Measurements from ENCODE around the gene IMP4. TPM values are rescaled to one million over a fixed set of nuclear protein-coding genes. Genes with fewer than 3 reads are reported as not detected.

Gene IMP4
- polyA plus RNA-seq, 4 donors: 52.7 to 77.7 (median 62.2) TPM

DNA sequence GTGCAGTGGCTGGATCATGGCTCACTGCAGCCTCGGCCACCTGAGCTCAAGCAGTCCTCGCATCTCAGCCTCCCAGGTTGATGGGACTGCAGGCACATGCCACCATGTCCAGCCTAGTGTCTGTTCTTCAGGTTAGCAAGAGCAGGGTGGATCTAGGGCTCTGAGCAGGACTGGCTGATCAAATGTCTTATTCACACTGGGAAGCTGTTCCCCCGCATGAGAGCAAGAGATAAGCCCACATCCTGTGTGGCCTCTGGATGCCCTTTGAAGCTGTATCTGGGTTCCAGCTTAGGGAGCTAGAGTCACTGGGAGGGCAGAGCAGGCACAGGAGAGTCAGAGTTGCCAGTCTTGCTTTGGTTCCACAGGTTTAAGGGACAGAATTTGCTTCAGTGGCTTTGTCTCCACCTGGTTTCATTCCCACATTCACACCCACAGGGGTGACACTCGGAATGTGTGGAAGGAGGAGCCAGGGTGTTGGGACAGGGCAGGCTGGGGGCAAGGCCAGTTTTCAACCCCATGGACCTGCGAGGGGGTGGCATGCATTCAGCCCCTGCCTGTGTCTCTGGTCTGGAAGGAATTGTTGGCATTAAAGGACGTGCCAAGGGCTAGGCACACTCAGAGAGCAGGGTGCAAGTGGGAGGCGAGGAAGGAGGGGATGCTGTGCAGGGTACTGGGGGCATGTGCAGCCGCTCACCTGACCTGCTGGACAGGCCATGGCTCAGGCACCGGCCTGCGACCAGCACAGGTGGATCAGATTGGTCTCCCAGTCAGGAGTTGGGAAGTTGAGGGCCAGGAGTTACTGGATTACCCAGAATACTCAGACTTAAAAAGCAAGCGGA, 37.6 kb downstream of the IMP4 start:
- H3K4me1 ChIP-seq (ENCODE audit: control insufficient read depth in 3 of 3, insufficient read depth in 2 of 3, low read depth in 1 of 3, low read length in 2 of 3): no peaks in the 10 kb centered on the region
- no peak for FAIRE-seq

DNA sequence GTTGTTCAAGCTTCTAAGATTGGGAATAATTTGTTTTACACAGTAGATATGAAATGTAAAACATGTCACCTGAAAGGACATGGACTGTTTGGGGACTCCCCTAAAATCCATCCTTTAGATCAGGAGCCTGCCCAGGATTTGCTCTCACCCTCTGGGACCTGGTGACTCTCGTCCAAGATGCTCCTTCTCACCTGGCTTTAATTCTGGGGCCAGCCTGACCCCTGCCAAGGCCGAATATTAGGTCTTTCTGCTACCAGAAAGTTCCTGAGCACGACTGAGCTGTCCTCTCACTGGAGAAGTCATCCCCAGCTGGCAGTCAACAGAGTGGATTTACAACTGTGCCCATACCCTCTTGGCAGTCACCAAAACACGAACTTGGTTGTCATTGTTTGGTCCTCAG, 38.4 kb downstream of the IMP4 start:
- Histone ChIP-seq H3K4me3 (ENCODE audit: low read depth in 1 of 3, low read length in 3 of 3) (no peak overlapping the region), H3K36me3 (ENCODE audit: control insufficient read depth in 3 of 3, insufficient read depth in 2 of 3, low read depth in 1 of 3, low read length in 3 of 3) (peaks cover 0 to 6% (median 0%) of the 10 kb centered on the region in 3 donors), H3K27ac (ENCODE audit: low read depth in 1 of 3, low read length in 2 of 3) (no peak overlapping the region), H3K4me1 (ENCODE audit: control insufficient read depth in 3 of 3, insufficient read depth in 2 of 3, low read depth in 1 of 3, low read length in 2 of 3) (no peaks in the 10 kb centered on the region), H3K27me3 (ENCODE audit: control insufficient read depth in 3 of 3, insufficient read depth in 3 of 3, low read length in 3 of 3) (no peaks in the 10 kb centered on the region), H3K9me3 (ENCODE audit: control insufficient read depth in 2 of 2, insufficient read depth in 1 of 2, low read depth in 1 of 2, low read length in 1 of 2) (no peaks in the 10 kb centered on the region)
- FAIRE-seq (no peak), DNase-seq (no peak)
- WGBS, 3 donors: 83 to 92% (median 86%) methylated on average over 4 of the region's 4 CpGs

More for the DNA sequence above, 37.6 kb downstream of the IMP4 start:
- H3K27me3 ChIP-seq (ENCODE audit: control insufficient read depth in 3 of 3, insufficient read depth in 3 of 3, low read length in 3 of 3): no peaks in the 10 kb centered on the region
- H3K36me3 ChIP-seq (ENCODE audit: control insufficient read depth in 3 of 3, insufficient read depth in 2 of 3, low read depth in 1 of 3, low read length in 3 of 3): peaks cover 0 to 11% (median 0%) of the 10 kb centered on the region in 3 donors
- WGBS, 3 donors: 90 to 94% (median 92%) methylated on average over 11 of the region's 11 CpGs
- no peaks in the 10 kb centered on the region for H3K9me3 ChIP-seq (ENCODE audit: control insufficient read depth in 2 of 2, insufficient read depth in 1 of 2, low read depth in 1 of 2, low read length in 1 of 2)
- H3K4me3 ChIP-seq (ENCODE audit: low read depth in 1 of 3, low read length in 3 of 3): no peak overlapping the region
- DNase-seq: no peak
- no peak overlapping the region for H3K27ac ChIP-seq (ENCODE audit: low read depth in 1 of 3, low read length in 2 of 3)

DNA sequence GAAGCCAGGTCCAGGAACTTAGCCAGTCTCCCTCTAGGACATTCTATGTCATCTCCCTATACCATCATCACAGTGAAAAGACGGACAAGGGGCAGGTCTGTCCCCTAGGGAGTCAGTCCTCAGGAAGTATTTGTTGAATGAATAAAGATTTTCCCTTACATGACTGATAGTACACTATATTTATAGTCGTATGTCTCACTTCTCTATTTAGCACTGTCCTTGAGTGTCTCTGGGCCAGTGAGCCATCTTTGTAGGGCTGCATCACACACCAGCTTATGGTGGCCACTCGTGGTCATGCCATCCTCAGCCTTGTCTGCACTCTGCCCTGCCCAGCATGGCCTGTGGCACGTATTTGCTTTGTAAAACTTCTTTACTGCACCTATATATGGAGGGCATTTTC, 38.9 kb downstream of the IMP4 start:
- WGBS, 3 donors: 86 to 89% (median 86%) methylated on average over 4 of the region's 4 CpGs
- Histone ChIP-seq H3K27ac (ENCODE audit: low read depth in 1 of 3, low read length in 2 of 3) (no peak overlapping the region), H3K4me3 (ENCODE audit: low read depth in 1 of 3, low read length in 3 of 3) (no peak overlapping the region), H3K36me3 (ENCODE audit: control insufficient read depth in 3 of 3, insufficient read depth in 2 of 3, low read depth in 1 of 3, low read length in 3 of 3) (peaks cover 0 to 5% (median 0%) of the 10 kb centered on the region in 3 donors), H3K4me1 (ENCODE audit: control insufficient read depth in 3 of 3, insufficient read depth in 2 of 3, low read depth in 1 of 3, low read length in 2 of 3) (no peaks in the 10 kb centered on the region), H3K27me3 (ENCODE audit: control insufficient read depth in 3 of 3, insufficient read depth in 3 of 3, low read length in 3 of 3) (no peaks in the 10 kb centered on the region), H3K9me3 (ENCODE audit: control insufficient read depth in 2 of 2, insufficient read depth in 1 of 2, low read depth in 1 of 2, low read length in 1 of 2) (no peaks in the 10 kb centered on the region)
- no peak for FAIRE-seq
- DNase-seq: no peak

DNA sequence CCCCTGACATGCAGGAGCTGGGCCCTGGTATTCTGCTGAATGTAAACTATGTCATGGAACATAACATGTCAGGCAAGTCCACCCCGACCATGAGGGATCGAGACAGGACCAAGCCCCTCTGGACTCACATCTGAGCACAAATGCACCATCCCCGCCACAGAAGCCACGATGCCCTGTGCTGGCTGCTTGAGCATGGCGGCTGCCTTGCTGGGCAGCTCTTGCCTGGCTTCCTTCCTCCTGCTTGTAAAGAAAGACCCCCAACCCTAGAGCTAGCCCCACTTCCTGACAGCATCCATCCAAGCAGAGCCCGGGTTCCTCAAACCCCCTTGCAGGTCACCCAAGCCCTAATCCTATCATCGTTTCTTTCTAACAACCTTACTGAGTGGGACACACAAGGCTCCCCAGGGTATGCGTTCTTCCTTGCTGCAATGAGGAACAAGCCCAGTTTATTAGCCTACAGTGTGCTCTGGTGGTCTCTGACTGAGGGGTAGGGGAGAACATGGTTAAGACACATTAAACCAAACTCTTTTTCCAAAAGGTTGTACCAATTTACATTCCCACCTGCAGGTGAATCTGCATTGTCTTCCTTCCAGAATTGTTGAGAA, 39.7 kb downstream of the IMP4 start:
- FAIRE-seq: no peak
- 94% methylated on average over 8 of the region's 8 CpGs for WGBS, 3 donors
- H3K36me3 ChIP-seq (ENCODE audit: control insufficient read depth in 3 of 3, insufficient read depth in 2 of 3, low read depth in 1 of 3, low read length in 3 of 3): peaks cover 0 to 3% (median 0%) of the 10 kb centered on the region in 3 donors

DNA sequence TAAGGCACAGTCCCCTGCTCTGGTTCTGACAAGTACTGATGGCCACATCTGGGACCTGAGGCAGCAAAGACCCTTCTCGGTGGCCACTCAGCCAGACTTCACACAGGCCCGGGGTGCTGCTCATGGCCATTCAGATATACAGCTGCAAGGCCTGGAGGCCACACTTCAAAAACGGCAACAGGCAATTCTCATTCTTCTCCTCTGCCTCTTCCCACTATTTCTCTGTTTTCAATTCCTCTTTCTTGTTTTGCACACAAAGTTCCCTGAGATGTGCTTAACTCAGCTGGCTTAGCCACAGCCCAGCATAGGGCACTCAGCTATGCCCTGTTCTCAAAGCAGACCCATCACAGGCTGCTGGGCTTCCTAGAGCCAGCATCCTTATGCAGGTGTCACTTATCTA, 43.0 kb downstream of the IMP4 start:
- no peak overlapping the region for H3K27ac ChIP-seq (ENCODE audit: low read depth in 1 of 3, low read length in 2 of 3)

More for the DNA sequence above, 39.7 kb downstream of the IMP4 start:
- Histone ChIP-seq H3K4me1 (ENCODE audit: control insufficient read depth in 3 of 3, insufficient read depth in 2 of 3, low read depth in 1 of 3, low read length in 2 of 3) (no peaks in the 10 kb centered on the region), H3K27me3 (ENCODE audit: control insufficient read depth in 3 of 3, insufficient read depth in 3 of 3, low read length in 3 of 3) (no peaks in the 10 kb centered on the region), H3K4me3 (ENCODE audit: low read depth in 1 of 3, low read length in 3 of 3) (no peak overlapping the region), H3K27ac (ENCODE audit: low read depth in 1 of 3, low read length in 2 of 3) (no peak overlapping the region), H3K9me3 (ENCODE audit: control insufficient read depth in 2 of 2, insufficient read depth in 1 of 2, low read depth in 1 of 2, low read length in 1 of 2) (no peaks in the 10 kb centered on the region)
- DNase-seq: no peak

DNA sequence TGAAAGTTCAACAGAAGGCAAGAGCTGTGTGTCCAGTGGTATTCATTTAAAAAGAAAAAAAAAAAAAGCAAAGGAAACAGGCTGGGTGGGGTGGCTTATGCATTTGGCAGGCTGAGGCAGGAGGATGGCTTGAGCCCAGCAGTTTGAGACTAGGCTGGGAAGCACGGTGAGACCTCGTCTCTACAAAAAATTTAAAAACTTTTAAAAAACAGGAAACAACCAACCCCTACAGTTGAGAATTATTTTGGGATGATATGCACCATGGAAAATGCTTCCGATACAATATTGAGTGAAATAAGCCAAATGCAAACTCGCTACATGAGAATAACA, 44.3 kb downstream of the IMP4 start:
- Histone ChIP-seq H3K4me3 (ENCODE audit: low read depth in 1 of 3, low read length in 3 of 3) (no peak overlapping the region), H3K27me3 (ENCODE audit: control insufficient read depth in 3 of 3, insufficient read depth in 3 of 3, low read length in 3 of 3) (no peaks in the 10 kb centered on the region), H3K9me3 (ENCODE audit: control insufficient read depth in 2 of 2, insufficient read depth in 1 of 2, low read depth in 1 of 2, low read length in 1 of 2) (no peaks in the 10 kb centered on the region), H3K27ac (ENCODE audit: low read depth in 1 of 3, low read length in 2 of 3) (no peak overlapping the region), H3K36me3 (ENCODE audit: control insufficient read depth in 3 of 3, insufficient read depth in 2 of 3, low read depth in 1 of 3, low read length in 3 of 3) (no peaks in the 10 kb centered on the region), H3K4me1 (ENCODE audit: control insufficient read depth in 3 of 3, insufficient read depth in 2 of 3, low read depth in 1 of 3, low read length in 2 of 3) (peaks cover 0 to 9% (median 1%) of the 10 kb centered on the region in 3 donors)
- DNase-seq: no peak
- no peak for FAIRE-seq
- 59 to 71% (median 69%) methylated on average over 4 of the region's 4 CpGs for WGBS, 3 donors

More for the DNA sequence above, 43.0 kb downstream of the IMP4 start:
- DNase-seq (no peak), FAIRE-seq (no peak)
- H3K27me3 ChIP-seq (ENCODE audit: control insufficient read depth in 3 of 3, insufficient read depth in 3 of 3, low read length in 3 of 3): no peaks in the 10 kb centered on the region
- H3K9me3 ChIP-seq (ENCODE audit: control insufficient read depth in 2 of 2, insufficient read depth in 1 of 2, low read depth in 1 of 2, low read length in 1 of 2): no peaks in the 10 kb centered on the region
- 80 to 96% (median 86%) methylated on average over 3 of the region's 3 CpGs for WGBS, 3 donors
- H3K4me3 ChIP-seq (ENCODE audit: low read depth in 1 of 3, low read length in 3 of 3): no peak overlapping the region
- H3K36me3 ChIP-seq (ENCODE audit: control insufficient read depth in 3 of 3, insufficient read depth in 2 of 3, low read depth in 1 of 3, low read length in 3 of 3): peaks cover 0 to 3% (median 0%) of the 10 kb centered on the region in 3 donors
- peaks cover 0 to 3% (median 1%) of the 10 kb centered on the region in 3 donors for H3K4me1 ChIP-seq (ENCODE audit: control insufficient read depth in 3 of 3, insufficient read depth in 2 of 3, low read depth in 1 of 3, low read length in 2 of 3)

DNA sequence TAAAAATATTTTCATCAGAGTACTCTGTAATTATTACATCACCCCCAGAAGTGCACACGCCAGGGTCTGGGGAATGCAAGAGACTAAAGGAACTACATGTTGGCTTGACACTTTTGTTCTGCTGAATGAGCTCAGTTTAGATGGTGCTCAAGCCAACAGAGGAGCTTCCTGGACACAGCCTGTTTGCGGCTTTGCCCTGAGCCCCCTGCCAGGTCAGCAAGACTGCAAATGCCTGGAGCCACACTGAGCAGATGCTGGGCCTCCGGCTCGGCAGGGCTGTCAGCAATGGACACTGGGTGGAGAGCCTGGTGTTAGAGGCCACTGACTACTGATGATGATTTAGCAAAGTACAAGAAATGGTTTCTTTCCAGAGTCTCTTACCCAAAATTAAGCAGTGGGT, 45.1 kb downstream of the IMP4 start:
- WGBS, 3 donors: 71 to 94% (median 89%) methylated on average over 4 of the region's 4 CpGs
- Histone ChIP-seq H3K4me1 (ENCODE audit: control insufficient read depth in 3 of 3, insufficient read depth in 2 of 3, low read depth in 1 of 3, low read length in 2 of 3) (peaks cover 0 to 13% (median 1%) of the 10 kb centered on the region in 3 donors), H3K27me3 (ENCODE audit: control insufficient read depth in 3 of 3, insufficient read depth in 3 of 3, low read length in 3 of 3) (no peaks in the 10 kb centered on the region), H3K27ac (ENCODE audit: low read depth in 1 of 3, low read length in 2 of 3) (no peak overlapping the region), H3K36me3 (ENCODE audit: control insufficient read depth in 3 of 3, insufficient read depth in 2 of 3, low read depth in 1 of 3, low read length in 3 of 3) (no peaks in the 10 kb centered on the region), H3K4me3 (ENCODE audit: low read depth in 1 of 3, low read length in 3 of 3) (no peak overlapping the region), H3K9me3 (ENCODE audit: control insufficient read depth in 2 of 2, insufficient read depth in 1 of 2, low read depth in 1 of 2, low read length in 1 of 2) (no peaks in the 10 kb centered on the region)
- DNase-seq (no peak), FAIRE-seq (no peak)

DNA sequence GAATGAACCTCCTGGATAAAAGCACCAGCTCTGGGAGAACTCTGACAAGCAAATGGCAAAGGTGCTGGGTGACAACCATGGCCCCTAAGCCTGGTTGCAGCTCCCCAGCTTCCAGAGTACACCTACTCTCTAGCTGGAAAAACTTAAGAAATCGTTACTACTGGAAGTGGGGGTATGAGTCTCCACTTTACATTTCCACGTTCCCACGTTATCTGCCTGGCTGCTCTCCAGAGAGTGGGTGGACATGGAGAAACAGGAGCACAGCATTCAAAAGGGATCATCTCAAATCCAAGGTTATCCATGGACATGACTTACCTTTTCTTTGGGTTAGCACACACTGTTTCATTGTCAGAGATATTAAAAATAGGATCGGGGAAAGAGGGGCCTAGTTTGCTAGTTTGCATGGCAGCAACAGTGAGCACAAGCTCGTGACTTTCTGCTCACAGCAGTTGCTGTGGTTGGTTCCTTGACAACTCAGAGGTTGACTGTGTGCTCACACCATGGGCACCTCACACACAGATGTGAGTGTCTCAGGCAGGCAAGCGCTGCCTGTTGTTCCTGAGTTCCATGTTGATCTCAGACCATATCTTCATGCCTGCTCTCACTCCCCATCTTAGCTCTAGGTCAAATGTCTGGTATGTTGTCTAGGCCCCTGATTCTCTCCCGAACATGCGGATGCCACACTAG, 45.7 kb downstream of the IMP4 start:
- Histone ChIP-seq H3K9me3 (ENCODE audit: control insufficient read depth in 2 of 2, insufficient read depth in 1 of 2, low read depth in 1 of 2, low read length in 1 of 2) (no peaks in the 10 kb centered on the region), H3K4me3 (ENCODE audit: low read depth in 1 of 3, low read length in 3 of 3) (no peak overlapping the region), H3K27ac (ENCODE audit: low read depth in 1 of 3, low read length in 2 of 3) (no peak overlapping the region), H3K4me1 (ENCODE audit: control insufficient read depth in 3 of 3, insufficient read depth in 2 of 3, low read depth in 1 of 3, low read length in 2 of 3) (peaks cover 0 to 13% (median 1%) of the 10 kb centered on the region in 3 donors), H3K36me3 (ENCODE audit: control insufficient read depth in 3 of 3, insufficient read depth in 2 of 3, low read depth in 1 of 3, low read length in 3 of 3) (no peaks in the 10 kb centered on the region), H3K27me3 (ENCODE audit: control insufficient read depth in 3 of 3, insufficient read depth in 3 of 3, low read length in 3 of 3) (no peaks in the 10 kb centered on the region)
- no peak for DNase-seq
- WGBS, 3 donors: 80 to 89% (median 85%) methylated on average over 8 of the region's 8 CpGs
- FAIRE-seq: no peak
